ENCODE data around the gene ZNF83. TPM values are rescaled to one million over a fixed set of nuclear protein-coding genes. Genes with fewer than 3 reads are reported as not detected.

ZNF83 gene
- total RNA-seq, 1 experiment from 2014 or later = 31.6 TPM

DNA sequence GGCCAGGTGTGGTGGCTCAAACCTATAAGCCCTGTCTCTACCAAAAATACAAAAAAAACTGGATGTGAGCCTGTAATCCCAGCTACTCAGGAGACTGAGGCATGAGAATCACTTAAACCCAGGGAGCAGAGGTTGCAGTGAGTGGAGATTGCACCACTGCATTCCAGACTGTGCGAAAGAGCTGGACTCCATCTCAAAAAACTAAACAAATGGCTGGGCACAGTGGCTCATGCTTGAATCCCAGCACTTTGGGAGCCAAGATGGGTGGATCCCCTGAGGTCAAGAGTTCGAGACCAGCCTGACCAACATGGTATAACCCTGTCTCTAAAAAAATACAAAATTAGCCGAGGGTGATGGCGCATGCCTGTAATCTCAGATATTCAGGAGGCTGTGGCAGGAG is 34.9 kb upstream of the ZNF83 start:
- Histone ChIP-seq H2BK15ac (ENCODE audit: low read depth, low read length) (no peak overlapping the region), H2BK12ac (ENCODE audit: insufficient read length, low read depth, low read length) (no peak overlapping the region), H3K9me3 (ENCODE audit: control insufficient read depth, low read depth, low read length) (no peaks in the 10 kb centered on the region), H3K79me1 (ENCODE audit: insufficient read depth, low read depth, low read length, poor library complexity, severe bottlenecking) (no peaks in the 10 kb centered on the region), H2AK5ac (ENCODE audit: insufficient read length, low read length) (no peak overlapping the region), H3K56ac (ENCODE audit: insufficient read length, low read depth, low read length) (no peak overlapping the region), H3K9ac (ENCODE audit: extremely low read depth, insufficient read length, low read length) (no peak overlapping the region), H4K20me1 (ENCODE audit: control insufficient read depth, insufficient read depth, insufficient read length) (no peaks in the 10 kb centered on the region), H3K23me2 (ENCODE audit: insufficient read length, low read depth, low read length, poor library complexity, severe bottlenecking) (no peaks in the 10 kb centered on the region), H2AFZ (ENCODE audit: low read length) (no peak overlapping the region), H3K4me1 (ENCODE audit: insufficient read depth, low read length) (peaks cover 5% of the 10 kb centered on the region; the same call in 1 of the 2 replicates), H3K4ac (ENCODE audit: low read depth, low read length) (no peak overlapping the region), H4K8ac (replicated peaks; ENCODE audit: insufficient read length, low read depth, low read length) (no peak overlapping the region), H3T11ph (ENCODE audit: low read length) (no peak overlapping the region), H3K14ac (ENCODE audit: insufficient read depth, low read length) (no peak overlapping the region), H4K91ac (ENCODE audit: insufficient read length, low read depth, low read length) (no peak overlapping the region), H3K23ac (ENCODE audit: insufficient read length, low read depth, low read length) (no peak overlapping the region), H3K18ac (ENCODE audit: insufficient read length, low read depth, low read length) (no peak overlapping the region), H2BK120ac (ENCODE audit: low read depth, low read length, poor library complexity, severe bottlenecking) (no peak overlapping the region), H3K79me2 (ENCODE audit: insufficient read depth, low read length) (no peaks in the 10 kb centered on the region), H2BK5ac (ENCODE audit: insufficient read length, low read length) (no peak overlapping the region), H3K4me2 (ENCODE audit: insufficient read depth, insufficient read length, low read length) (no peak overlapping the region), H2BK20ac (ENCODE audit: low read depth, low read length, poor library complexity, severe bottlenecking) (no peak overlapping the region), H3K27ac (ENCODE audit: insufficient read length, low read depth, low read length) (no peak overlapping the region), H4K5ac (ENCODE audit: insufficient read length, low read depth, low read length) (no peak overlapping the region), H3K27me3 (ENCODE audit: insufficient read depth, low read length) (no peaks in the 10 kb centered on the region)
- Mint-ChIP-seq H3K9me3 (peaks cover 13 to 24% of the 10 kb centered on the region in 2 experiments), H3K4me1 (peaks cover 19 to 22% of the 10 kb centered on the region in 2 experiments), H3K27me3 (ENCODE audit: low read depth) (no peaks in the 10 kb centered on the region), H3K4me3 (no peak overlapping the region), H3K36me3 (ENCODE audit: insufficient read depth in 1 of 3, low read depth in 3 of 3) (peaks cover 21 to 26% (median 25%) of the 10 kb centered on the region in 3 experiments), H3K27ac (no peak overlapping the region)
- TF ChIP-seq, protein P1, sequence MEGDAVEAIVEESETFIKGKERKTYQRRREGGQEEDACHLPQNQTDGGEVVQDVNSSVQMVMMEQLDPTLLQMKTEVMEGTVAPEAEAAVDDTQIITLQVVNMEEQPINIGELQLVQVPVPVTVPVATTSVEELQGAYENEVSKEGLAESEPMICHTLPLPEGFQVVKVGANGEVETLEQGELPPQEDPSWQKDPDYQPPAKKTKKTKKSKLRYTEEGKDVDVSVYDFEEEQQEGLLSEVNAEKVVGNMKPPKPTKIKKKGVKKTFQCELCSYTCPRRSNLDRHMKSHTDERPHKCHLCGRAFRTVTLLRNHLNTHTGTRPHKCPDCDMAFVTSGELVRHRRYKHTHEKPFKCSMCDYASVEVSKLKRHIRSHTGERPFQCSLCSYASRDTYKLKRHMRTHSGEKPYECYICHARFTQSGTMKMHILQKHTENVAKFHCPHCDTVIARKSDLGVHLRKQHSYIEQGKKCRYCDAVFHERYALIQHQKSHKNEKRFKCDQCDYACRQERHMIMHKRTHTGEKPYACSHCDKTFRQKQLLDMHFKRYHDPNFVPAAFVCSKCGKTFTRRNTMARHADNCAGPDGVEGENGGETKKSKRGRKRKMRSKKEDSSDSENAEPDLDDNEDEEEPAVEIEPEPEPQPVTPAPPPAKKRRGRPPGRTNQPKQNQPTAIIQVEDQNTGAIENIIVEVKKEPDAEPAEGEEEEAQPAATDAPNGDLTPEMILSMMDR (conservative IDR thresholded peaks at IDR 0.05) = no peak
- no CpG with 5 or more reads among the region's 4 CpGs for WGBS (ENCODE audit: extremely low coverage, insufficient read length, low lambda C conversion rate)
- no peak for DNase-seq
